GM21576 (cell line): ENCODE measurements around the gene CCM2L.
"Not testable (repeated sequence)": the region's sequence is repeated elsewhere in the genome, so short reads cannot be mapped to it uniquely, and the experiment has no call there.

ENCODE experiments used
- ATAC-seq: cut with Tn5 transposase; IDR thresholded peaks from one replicate; pipeline ENCODE4 v1.9.1; 2021; ENCODE audit warnings: mild to moderate bottlenecking, moderate library complexity; ENCODE audit not compliant: unreplicated experiment

CCM2L gene

DNA sequence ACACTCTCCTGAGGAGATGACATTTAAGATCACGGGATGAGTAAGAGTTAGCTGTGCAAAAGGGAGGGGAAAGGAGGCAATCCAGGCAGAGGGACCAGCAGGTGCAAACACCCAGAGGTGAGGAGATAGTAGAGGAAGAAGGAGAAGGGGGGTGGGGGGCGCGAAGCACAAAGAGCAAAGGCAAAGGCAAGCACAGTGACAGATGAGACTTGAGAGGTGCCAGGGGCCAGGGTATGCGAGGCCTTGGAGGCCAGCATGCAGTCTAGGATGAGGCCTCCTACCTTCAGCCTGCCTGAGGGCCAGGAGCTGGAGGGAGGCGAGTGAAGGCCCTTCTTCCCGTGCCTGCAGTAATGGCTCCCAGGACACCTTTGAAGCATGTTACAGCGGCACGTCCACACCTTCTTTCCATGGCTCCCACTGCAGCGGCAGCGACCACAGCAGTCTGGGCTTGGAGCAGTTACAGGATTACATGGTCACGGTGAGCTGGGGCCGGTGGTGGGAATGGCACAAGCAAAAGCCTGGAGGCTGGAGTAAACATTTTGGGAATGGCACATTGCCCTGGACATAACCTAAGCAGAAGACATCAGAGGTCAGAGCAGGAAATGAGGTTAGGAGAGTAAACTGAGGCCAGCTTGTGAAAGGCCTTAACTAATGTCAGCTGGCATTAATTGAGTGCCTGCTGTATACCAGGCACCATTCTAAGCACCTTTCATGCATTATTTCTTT, 18.6 kb downstream of the CCM2L start:
- no peak for ATAC-seq

DNA sequence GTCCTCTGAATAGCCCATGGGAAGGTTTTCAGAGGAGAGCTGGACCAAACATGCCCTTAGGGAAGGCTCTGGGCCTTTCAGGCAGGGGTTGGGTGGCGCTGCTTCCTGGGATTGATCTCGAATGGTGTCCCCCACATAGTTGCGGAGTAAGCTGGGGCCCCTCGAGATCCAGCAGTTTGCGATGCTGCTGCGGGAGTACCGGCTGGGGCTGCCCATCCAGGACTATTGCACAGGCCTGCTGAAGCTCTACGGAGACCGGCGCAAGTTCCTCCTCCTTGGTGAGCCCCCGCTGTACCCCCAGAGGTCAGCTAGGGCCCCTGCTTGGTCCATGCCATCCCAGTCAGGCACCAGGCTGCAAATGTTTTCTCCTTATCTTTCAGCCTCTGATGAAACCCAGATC, 19.3 kb downstream of the CCM2L start:
- ATAC-seq, result no peak

DNA sequence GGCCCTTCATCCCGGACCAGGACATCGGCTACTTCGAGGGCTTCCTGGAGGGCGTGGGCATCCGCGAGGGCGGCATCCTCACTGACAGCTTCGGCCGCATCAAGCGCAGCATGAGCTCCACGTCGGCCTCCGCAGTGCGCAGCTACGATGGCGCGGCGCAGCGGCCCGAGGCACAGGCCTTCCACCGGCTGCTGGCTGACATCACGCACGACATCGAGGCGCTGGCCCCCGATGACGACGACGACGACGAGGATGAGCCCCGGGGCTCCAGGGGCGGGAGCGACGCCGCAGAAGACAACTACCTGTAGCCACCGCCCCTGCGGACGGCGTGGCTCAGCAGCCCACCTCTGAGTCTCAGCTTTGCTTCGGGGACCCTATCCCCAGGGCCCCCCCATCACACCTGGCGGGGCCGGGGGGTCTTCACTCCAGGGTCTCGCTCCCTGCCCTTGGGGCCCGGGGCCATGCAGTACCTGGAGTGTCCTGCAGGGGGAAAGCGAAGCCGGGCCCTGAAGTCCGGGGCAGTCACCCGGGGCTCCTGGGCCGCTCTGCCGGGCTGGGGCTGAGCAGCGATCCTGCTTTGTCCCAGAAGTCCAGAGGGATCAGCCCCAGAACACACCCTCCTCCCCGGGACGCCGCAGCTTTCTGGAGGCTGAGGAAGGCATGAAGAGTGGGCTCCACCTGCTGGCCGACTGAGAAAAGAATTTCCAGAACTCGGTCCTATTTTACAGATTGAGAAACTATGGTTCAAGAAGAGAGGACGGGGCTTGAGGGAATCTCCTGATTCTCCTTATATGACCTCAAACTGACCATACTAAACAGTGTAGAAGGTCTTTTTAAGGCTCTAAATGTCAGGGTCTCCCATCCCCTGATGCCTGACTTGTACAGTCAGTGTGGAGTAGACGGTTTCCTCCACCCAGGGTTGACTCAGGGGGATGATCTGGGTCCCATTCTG, 21.0 kb downstream of the CCM2L start:
- no peak for ATAC-seq

DNA sequence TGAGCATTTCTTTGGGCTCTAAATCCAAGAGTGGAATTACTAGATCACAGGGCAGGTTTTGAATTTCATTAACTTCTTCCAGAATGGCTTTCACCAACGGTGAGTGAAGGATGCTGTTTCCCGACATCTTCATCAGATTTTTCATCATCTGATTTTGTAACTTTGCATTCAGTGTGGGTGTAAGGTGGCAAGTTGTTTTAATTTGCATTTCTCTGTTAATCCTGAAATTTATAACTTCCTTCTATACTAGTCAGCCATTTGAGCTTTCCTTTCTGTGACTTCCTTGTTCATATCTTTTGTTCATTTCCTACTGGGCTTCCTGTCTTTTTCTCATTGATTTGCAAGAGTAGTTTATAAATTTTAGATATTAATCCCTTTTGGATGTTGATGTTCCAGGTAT, 23.1 kb downstream of the CCM2L start:
- no peak for ATAC-seq

DNA sequence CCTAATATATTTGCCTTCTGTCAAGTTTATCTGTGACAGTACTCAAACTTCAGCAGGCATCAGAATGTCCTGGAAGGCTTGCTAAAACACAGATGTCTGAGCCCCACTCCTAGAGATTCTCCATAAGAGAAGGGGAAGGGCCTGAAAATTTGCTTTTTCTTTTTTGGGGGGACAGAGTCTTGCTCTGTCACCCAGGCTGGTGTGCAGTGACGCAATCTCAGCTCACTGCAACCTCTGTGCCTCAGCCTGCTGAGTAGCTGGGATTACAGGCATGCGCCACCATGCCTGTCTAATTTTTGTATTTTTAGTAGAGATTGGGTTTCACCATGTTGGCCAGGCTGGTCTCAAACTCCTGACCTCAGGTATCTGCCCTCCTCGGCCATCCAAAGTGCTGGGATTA, 23.5 kb downstream of the CCM2L start:
- not testable (repeated sequence) for ATAC-seq

DNA sequence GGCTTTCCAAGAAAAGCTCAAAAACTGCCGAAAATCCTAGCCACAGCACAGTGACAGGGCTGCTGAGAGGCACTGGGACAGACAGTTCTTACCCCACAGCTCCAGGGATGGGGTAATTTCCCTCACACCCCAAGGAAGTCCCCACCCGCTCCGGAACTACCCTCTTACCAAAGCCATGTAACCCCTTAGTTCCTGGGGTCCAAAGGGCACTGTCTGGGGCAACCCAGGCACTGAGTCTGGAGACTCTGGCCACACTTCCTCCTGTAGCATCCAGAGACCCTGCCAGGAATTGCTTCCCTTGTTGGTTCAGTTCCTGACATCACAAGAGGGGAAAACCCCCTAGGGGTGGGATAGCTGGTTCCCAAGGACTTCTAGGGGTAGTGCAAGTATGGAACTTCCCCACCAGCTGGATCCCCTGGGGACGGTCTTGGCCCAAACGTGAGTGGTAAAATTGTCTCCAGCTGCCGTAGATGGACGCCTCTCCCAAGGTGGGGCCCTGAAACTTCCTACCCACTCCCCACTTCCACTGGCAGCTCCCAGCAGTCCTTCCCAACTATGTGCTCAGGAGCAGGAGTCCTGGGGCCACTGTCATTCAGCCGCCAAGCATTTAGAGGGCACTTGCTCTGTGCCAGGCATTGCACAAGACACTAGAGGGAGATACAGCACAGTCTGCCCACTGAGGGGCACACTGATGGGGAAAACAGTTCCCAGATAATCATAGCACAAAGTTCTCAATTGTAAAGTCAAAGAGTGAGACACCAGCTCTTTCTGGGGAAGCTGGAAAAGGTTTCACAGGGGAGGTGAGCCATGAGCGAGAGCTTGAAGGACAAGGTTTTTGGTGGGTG, 24.6 kb downstream of the CCM2L start:
- no peak for ATAC-seq

DNA sequence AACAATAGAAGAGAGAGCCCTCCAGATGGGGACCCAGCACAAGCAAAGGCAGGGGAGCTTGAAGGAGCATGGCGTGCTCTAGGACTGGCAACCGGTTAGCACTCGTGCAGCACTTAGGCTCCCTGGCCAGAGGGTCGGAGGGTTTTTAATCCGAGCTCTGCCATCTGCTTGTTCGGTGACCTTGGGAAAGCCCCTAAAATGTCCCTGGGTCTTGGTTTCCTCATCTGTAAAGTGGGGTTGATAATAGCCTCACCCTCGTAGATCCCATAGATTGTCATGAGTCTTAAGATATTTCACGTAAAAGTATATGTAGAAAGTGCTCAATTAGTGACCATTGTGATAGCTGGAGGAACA, 25.2 kb downstream of the CCM2L start:
- no peak for ATAC-seq

DNA sequence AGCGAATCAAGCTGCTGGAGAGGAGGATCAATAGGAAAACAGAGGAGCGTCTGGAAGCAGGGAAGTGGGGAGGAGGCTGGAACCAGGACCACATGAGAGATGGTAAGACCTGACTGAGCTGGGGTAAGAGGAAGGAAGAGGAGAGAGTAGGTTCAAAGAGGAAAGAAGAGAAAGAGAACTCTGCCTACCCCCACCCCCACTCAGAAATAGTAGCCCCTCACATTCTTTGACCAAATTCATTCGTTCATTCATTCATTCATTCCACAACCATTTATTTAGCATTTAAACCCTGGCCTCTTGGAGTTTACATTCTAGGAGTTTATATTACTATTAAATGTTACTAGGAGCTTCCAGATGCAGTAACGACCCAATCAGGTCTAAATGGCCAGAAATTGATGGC, 26.0 kb downstream of the CCM2L start:
- ATAC-seq, result no peak

DNA sequence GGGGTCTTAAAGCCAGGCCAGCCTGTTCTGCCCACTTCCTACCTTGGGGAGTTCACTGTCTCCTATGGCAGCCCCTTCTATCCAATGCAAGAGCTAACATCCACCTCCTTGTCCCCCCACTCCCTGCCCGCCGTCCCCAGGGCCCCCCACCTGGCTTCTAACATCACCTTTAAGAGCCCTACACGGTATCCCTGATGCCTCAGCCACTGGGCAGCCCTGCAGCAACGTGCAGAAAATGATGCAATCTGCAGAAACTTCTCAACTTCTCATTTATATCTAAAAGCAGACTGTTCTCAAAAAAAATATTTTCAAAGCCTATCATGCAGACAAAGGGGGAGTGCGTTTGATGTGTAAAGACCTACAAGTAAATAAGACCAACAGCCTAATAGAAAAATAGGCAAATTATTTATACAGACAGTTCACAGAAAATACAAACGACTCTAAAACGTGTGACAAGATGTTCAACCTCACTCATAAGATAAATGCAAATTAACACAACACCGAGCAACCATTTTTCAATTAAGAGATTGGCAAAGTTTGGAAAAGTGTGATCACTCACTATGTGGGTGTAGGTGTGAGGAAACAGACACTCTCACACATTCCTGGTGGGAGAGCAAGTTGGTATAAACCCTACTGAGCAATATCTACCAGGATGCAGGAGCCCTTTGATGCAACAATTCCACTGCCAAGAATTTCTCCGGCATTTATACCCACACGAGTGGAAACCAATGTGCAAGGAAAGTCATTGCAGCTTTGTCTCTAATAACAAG, 26.7 kb downstream of the CCM2L start:
- no peak for ATAC-seq

DNA sequence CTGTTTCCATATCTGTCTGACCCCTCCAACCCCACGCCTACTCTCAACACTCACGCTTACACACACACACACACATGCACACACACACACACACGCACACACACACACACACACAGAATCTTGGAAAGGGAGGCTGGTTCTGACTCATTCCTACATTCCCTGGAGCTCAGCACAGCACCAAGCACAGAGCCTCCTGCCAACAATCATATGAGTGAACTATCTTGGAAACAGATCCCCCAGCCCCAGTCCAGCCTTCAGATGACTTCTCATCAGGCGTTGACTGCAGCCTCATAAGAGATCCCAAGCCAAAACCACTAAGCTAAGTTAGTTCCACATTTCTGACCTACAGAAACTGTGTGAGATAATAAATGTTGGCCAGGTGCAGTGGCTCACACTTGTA, 27.7 kb downstream of the CCM2L start:
- ATAC-seq, result no peak

DNA sequence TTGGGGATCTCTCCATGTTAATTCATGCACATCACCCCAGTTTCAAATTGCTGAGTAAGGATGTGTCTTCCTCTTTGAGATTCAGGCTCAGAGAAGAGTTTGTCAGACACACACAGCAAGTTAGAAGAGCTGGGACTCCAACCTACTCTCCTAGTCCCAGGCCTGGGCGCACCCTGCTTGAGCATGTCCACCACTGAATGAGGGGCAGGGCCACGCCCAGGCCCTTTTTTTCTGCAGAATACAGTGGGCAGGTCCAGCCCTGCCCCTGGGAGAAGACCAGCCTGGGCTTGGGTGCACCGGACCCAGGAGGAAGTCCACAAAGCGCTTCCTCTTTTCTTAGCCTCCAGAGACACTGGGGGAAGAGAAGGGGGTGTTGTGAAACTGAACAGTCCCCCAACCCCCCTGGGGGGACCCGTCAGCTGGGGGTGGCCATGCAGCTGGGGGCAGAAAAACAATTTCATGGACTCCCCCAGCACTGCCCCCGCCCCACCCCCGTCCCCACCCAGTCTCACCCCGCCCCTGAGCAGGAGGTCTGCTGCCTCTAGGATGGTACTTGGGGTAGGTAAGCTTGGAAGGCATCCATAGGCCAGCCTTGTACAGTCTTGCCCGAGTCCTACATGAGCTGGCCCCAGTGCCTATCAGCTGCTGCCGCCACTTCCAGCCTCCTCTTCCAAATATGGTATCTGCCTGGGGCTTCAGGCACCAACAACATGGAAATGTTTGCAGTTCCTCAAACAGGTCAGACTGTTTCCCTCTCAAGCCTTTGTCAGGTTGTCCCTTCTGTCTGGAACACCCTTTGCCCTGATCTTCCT, 30.1 kb downstream of the CCM2L start:
- peak; percentile 70 for ATAC-seq

DNA sequence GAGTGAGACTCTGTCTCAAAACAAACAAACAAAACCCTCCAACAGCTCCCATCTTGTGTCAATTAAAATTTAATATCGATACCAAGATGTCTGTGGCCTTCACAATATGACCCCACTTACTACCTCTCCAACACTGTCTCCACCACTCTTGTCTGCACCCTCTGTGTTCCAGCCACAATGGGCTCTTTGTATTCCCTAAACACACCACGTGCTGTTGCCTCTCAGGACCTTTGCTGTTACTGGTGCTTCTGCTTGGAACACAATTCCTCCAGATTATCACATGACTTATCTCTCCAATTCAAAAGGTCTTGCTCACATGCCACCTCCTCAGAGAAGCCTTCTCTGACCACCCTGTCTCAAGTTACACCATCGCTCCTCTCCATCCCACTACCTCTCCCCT, 35.8 kb downstream of the CCM2L start:
- no peak for ATAC-seq

DNA sequence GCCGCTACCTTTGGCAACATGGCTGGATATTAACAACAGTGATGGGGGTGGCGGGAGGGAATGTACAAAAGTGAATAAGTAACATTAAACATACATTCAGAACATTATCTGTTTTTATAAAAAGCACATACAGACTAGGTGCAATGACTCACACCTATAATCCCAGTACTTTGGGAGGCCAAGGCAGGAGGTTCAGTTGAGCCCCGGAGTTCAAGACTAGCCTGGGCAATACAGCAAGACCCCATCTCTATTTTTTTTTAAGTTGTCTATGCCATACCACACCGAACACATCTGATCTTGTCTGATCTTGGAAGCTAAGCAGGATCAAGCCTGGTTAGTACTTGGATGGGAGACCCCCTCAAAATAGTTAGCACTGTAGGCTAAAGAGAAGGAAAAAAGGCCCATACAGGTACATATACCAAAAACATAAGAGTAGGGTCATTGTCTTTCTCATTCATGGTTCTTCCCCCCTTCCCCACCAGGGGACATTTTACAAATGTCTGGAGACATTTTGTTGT, 40.1 kb downstream of the CCM2L start:
- no peak for ATAC-seq

DNA sequence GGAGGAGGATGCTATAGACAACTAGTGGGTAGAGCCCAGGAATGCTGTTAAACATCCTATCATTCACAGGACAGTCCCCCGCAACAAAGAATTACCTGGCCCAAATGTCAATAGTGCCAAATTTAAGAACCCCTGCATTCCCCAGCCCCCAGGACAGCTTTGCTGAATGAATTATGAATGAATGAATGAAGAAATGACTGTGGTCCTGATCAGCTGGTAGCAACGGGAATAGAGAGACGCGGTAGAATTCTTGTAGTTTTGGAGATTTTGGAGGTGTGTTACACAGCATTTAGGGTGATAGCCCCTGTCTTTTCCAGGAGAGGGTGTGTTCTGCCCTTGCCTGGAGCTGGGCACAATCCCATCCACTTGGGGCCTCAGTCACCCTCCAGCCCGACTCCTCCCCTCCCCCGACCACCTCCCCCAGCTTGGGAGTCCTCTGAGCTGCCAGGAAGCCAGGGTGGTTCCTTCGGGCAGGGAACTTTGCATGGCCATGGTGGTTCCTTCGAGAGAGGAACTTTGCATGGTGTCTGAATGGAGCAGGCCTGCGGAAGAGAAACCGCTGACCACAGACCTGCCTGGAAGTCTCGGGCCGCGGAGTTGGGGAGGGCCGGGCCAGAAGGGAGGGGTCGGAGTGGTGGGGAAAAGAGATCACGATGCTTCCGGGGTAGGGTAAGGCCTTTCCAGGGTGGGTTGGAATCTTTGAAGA, 40.8 kb downstream of the CCM2L start:
- ATAC-seq, result no peak

DNA sequence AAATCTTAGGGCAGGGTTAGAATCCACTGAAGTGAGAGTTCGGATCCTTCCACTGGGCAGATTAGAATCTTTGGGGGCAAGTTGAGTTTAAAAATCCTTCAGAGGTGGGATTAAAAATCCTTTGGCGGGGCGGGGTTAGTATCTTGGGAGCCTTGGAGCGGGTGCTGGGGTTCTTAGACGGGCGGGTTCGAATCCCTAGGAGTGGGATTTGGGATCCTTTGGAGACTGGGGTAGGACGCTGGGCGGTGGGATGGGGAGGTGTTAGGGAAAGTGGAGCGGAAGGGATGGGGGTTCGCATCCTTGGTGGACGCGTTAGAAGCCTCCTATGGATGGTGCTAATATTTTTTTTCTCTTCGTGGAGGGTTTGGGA, 41.5 kb downstream of the CCM2L start:
- no peak for ATAC-seq

DNA sequence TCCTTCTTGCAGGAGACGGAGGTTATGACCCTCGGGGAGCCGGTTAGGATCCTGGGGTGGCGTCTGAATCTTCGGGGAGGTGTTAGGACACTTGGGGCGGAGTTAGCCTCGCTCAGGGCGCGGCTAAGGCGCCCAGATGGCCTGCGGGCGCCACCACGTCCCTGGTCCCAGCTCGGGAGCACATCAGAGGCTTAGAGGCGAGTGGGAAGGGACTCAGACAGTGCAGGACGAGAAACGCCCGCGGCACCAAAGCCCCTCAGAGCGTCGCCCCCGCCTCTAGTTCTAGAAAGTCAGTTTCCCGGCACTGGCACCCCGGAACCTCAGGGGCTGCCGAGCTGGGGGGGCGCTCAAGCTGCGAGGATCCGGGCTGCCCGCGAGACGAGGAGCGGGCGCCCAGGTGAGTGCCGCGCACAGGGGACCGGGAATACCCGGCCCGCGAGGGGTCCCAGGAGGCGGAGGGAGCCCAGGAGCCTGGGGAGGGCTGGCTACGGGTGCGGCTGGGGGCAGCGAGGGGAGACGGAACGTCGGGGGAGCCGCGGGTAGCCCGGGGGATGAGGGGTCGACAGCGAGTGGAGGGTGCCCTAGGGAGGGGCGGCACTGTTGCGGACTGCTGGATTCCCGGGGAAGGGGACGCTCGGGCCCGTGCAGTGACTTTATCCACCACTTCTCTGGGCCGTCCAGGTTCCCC, 42.0 kb downstream of the CCM2L start, which contains the start of gene HCK:
Gene HCK (plus strand): TSS at position 153 of the 688 bp plus-strand sequence.
- no peak for ATAC-seq

DNA sequence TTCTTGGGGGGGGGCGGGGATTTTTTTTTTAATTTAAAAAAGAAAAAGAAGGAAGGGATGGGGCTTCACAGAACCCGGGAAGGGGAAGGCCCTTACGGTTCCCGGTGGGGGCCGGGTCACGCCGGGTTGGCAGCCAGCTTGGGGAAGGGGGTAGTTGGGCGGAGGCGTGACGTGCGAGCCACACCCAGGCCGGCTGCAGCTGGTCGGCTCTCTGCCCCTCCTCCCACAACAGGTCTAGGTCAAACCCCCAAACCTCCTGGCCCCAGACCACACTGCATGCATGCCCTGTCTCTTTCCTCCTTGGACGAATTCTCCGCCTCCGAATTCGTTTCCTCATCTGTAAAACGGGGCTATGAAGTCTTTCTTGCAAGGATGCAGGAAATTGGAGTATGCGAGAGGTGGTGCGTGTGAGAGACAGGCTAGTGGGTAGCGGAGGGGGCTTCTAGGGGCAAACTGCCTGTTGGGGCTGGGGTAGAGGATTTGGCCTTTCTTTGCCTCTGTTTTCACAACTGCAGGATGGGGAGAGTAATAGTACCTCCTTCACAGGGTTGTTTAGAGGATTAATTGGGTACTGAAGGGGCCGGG, 42.6 kb downstream of the CCM2L start:
- no peak for ATAC-seq

DNA sequence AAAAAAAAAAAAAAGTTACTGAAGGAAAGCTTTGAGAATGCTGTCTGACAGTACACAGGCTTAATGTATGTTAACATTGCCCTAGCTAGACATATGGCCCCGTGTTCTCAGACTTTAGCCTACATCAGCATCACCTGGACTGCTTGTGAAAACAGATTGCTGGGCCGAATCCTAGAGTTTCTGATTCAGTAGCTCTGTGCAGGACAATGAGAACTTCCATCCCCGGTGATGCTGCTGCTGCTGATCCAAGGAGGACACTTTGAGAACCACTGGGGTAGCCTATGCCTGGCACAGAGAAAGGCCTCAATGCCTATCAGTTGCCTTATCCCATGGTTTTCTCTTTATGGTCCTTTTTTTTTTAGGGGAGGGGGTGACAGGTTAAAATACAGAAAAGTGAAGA, 43.4 kb downstream of the CCM2L start:
- ATAC-seq, result no peak
